Limb (tissue), 2 donors: ENCODE measurements around the gene VWC2.

Source experiments
- DNase-seq, 2 donors: peaks; one replicate each; pipeline ENCODE4 v3.0.0-alpha.2; 2016; ENCODE audit errors: extremely low spot score in 2 of 2

Gene VWC2

GRCh38 chr7:49931627-49932026, 158.2 kb downstream of the VWC2 start:
- no peak for DNase-seq

- DNase-seq, result no peak
Measured at GRCh38 chr7:49937608-49938007, 164.2 kb downstream of the VWC2 start.
